Measurements from ENCODE around the gene DAPK1.

DNA sequence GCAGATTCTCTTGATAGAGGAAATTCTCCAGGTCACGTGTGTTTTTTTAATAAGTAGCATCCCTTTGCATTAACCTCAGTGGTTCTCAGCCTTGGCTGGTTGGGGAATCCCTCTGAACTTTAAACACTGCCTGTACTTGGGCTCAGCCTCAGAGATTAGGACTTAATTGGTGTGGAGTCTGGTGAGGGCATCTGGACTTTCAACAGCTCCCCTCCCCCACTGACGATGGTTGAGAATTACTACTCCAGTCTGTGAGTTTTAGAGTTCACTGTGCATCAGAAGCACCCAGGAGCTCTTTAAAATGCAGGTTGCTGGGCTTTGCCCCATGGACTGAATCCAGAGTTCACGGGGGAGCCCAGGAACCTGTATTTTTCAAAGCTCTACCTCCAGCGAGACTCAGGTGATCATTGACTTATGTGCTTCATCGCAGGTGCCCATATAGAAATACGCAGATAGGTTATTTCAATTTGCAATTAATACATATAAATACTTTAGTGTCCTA is 71.4 kb downstream of the DAPK1 start:
- TF ChIP-seq ZNF24 (IDR thresholded peaks at IDR 0.05) (no peak), ZBTB11 (CRISPR knock-in tag; IDR thresholded peaks at IDR 0.05) (no peak), YBX1 (IDR thresholded peaks at IDR 0.05) (no peak), ESRRA (IDR thresholded peaks at IDR 0.05; ENCODE audit: low read length) (no peak)
- TF ChIP-seq, protein P1, sequence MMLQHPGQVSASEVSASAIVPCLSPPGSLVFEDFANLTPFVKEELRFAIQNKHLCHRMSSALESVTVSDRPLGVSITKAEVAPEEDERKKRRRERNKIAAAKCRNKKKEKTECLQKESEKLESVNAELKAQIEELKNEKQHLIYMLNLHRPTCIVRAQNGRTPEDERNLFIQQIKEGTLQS (IDR thresholded peaks at IDR 0.05; ENCODE audit: borderline replicate concordance, extremely low read depth, low read depth, low read length), result no peak
